HFFc6 (cell line): ENCODE data around the gene DPP3. TPM values are rescaled to one million over a fixed set of nuclear protein-coding genes. Genes with fewer than 3 reads are reported as not detected.
A peak's percentile ranks its signal among the peaks of the same experiment; 100 is the strongest.
"Not testable (repeated sequence)": the region's sequence is repeated elsewhere in the genome, so short reads cannot be mapped to it uniquely, and the experiment has no call there.

Source experiments
- DNase-seq: peaks from one replicate; pipeline ENCODE4 v3.0.0-alpha.2; 2018
- H3K27ac Mint-ChIP-seq: 2 replicates; pipeline ENCODE4 v1.8.0; 2020; ENCODE audit warnings: mild to moderate bottlenecking, mixed read lengths
- H3K27me3 Mint-ChIP-seq: 2 replicates; pipeline ENCODE4 v1.8.0; 2021; ENCODE audit warnings: mild to moderate bottlenecking, moderate library complexity, mixed read lengths; ENCODE audit not compliant: insufficient read depth
- H3K36me3 Mint-ChIP-seq: 2 replicates; pipeline ENCODE4 v1.8.0; 2021; ENCODE audit warnings: low read depth, mixed read lengths
- H3K4me1 Mint-ChIP-seq: 2 replicates; pipeline ENCODE4 v1.8.0; 2020; ENCODE audit warnings: low read depth, mixed read lengths
- H3K4me3 Mint-ChIP-seq: 2 replicates; pipeline ENCODE4 v1.8.0; 2020; ENCODE audit warnings: mild to moderate bottlenecking, moderate library complexity, mixed read lengths
- H3K9me3 Mint-ChIP-seq: 2 replicates; pipeline ENCODE4 v1.8.0; 2020; ENCODE audit warnings: mild to moderate bottlenecking, mixed read lengths
- long read RNA-seq: library from polyadenylated mRNA; unstranded; transcript quantifications from one replicate; pipeline ENCODE4 v2.0.0, GENCODE V29; 2019
- total RNA-seq, 6 experiments: library from RNA; stranded (reverse); fragmentation: NEBNext Ultra II Directional; extraction: Animal tissue kit (Norgen Biotek cat#: 25700); gene quantifications; 2 replicates in 1 of 6; 3 replicates in 5 of 6; pipeline ENCODE4 v1.2.3, GENCODE V29; 2021
- TF ChIP-seq, protein P1 (sequence below): fragments of 200-600 bp; sonication (generic); IDR thresholded peaks from 2 replicates; pipeline ENCODE4 v1.5.0; 2021; ENCODE audit warnings: antibody characterized with exemption, mild to moderate bottlenecking

Gene DPP3
- 10 to 100 TPM; 54.8 to 71.6 (median 58.2) TPM for total RNA-seq
- long read RNA-seq, transcript DPP3-211 (18 exons, 3,078 nt), result major isoform, 26 of 82 reads
- long read RNA-seq, transcript DPP3-209 (18 exons, 2,974 nt), result minor isoform, 25 of 82 reads
- long read RNA-seq, partial matches to known transcripts, result 17 of 82 reads
- long read RNA-seq, other reads (novel, unspliced or antisense), result 14 of 82 reads

DNA sequence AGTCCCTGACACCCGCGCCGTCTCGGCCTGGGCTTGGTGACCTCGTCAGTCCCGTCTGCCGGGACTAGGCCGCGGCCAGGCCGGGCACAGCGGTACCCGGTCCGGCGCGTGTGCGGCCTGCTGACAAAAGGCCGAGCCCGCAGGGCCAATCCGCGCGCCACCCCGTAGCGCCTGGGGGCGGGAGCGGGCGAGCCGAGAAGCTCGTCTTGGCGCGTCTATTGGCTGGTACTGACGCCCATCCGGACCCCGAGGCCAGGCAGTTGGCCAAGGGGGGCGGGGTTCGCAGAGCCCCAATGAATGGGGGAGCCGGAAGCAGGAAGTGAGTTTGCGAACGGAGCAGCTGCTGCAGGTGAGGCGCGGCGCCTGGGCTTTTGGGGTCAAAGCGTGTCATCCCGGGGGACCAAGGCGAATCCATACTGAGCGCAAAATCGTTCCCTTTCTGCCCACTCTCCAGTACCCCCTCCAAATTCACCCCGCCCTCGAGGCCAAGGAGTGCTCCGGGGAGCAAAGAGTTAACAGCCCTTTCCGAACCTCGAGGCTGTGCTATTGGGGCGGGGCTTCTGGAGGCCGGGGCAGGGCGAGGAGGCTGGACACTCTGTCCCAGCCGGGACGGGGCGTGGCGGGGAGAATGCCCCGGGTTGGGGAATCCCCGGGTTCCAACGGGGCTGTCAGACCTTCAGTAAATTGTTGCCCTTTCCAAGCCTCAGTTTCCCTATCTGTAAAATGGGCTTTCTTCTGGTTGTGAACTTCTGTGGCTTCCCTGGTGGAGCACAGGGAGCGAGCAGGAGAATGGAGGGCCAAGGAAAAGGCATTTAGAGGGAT is at the start of gene DPP3:
Gene DPP3 (plus strand): TSS at position 318 of the 822 bp plus-strand sequence. CDS start 1,767 bp downstream, outside the sequence.
- peak within 1 kb of the TSS; percentile 92 for H3K4me3 Mint-ChIP-seq

GRCh38 chr11:66431287-66431686 is 48.9 kb upstream of the DPP3 start:
- not testable (repeated sequence) for H3K27me3 Mint-ChIP-seq, DNase-seq, H3K9me3 Mint-ChIP-seq, H3K4me3 Mint-ChIP-seq, H3K4me1 Mint-ChIP-seq, H3K27ac Mint-ChIP-seq
- peaks cover 13% of the 10 kb centered on the region; the same call in 1 of the 2 replicates for H3K36me3 Mint-ChIP-seq

More for the DNA sequence above, at the start of gene DPP3:
- peak; percentile 97 for DNase-seq
- TF ChIP-seq, protein P1, sequence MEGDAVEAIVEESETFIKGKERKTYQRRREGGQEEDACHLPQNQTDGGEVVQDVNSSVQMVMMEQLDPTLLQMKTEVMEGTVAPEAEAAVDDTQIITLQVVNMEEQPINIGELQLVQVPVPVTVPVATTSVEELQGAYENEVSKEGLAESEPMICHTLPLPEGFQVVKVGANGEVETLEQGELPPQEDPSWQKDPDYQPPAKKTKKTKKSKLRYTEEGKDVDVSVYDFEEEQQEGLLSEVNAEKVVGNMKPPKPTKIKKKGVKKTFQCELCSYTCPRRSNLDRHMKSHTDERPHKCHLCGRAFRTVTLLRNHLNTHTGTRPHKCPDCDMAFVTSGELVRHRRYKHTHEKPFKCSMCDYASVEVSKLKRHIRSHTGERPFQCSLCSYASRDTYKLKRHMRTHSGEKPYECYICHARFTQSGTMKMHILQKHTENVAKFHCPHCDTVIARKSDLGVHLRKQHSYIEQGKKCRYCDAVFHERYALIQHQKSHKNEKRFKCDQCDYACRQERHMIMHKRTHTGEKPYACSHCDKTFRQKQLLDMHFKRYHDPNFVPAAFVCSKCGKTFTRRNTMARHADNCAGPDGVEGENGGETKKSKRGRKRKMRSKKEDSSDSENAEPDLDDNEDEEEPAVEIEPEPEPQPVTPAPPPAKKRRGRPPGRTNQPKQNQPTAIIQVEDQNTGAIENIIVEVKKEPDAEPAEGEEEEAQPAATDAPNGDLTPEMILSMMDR, result no peak
- Mint-ChIP-seq H3K4me1 (peaks cover 37% of the 10 kb centered on the region), H3K36me3 (0 out of 2 replicates have a peak, but pooled peaks cover 6% of the 10 kb centered on the region), H3K27ac (peak within 1 kb of the TSS; percentile 90), H3K27me3 (no peaks in the 10 kb centered on the region; the same call in 1 of the 2 replicates), H3K9me3 (no peaks in the 10 kb centered on the region)

- H3K4me3 Mint-ChIP-seq, H3K27ac Mint-ChIP-seq, DNase-seq, H3K9me3 Mint-ChIP-seq, H3K27me3 Mint-ChIP-seq, H3K4me1 Mint-ChIP-seq: not testable (repeated sequence)
- H3K36me3 Mint-ChIP-seq, result peaks cover 19% of the 10 kb centered on the region; the same call in 1 of the 2 replicates
Observed at GRCh38 chr11:66431871-66432329, 48.3 kb upstream of the DPP3 start.

DNA sequence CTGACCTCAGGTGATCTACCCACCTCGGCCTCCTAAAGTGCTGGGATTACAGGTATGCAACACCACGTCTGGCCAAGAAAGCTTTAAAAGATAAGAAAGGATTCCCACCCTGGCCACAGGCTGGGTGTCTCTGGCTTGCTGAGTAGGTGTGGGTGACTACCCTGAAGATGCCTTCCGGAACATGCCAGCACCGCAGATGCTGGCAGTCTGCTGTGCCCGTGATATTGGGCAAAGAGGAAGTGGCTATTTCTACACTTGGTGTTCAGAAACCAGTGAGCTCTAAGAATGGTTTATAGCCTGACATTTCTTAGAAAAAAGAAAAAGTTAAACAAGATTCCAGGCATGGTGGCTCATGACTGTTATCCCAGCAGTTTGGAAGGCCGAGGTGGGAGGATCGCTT is 47.6 kb upstream of the DPP3 start:
- Mint-ChIP-seq H3K4me3 (no peak overlapping the region), H3K27ac (no peak overlapping the region), H3K9me3 (no peaks in the 10 kb centered on the region), H3K27me3 (no peaks in the 10 kb centered on the region; the same call in 1 of the 2 replicates), H3K4me1 (peaks cover 16% of the 10 kb centered on the region), H3K36me3 (peaks cover 20% of the 10 kb centered on the region; the same call in 1 of the 2 replicates)
- DNase-seq, result no peak
- TF ChIP-seq, protein P1, result no peak

GRCh38 chr11:66437979-66438503 is 42.2 kb upstream of the DPP3 start:
- H3K4me1 Mint-ChIP-seq, result peaks cover 21% of the 10 kb centered on the region
- TF ChIP-seq, protein P1, result no peak
- peaks cover under 1% of the 10 kb centered on the region; the same call in 1 of the 2 replicates for H3K9me3 Mint-ChIP-seq
- peaks cover 19% of the 10 kb centered on the region; the same call in 1 of the 2 replicates for H3K36me3 Mint-ChIP-seq
- DNase-seq, result no peak
- peaks cover 4% of the 10 kb centered on the region; the same call in 1 of the 2 replicates for H3K27me3 Mint-ChIP-seq
- peak overlapping the region; percentile 97 for H3K27ac Mint-ChIP-seq
- H3K4me3 Mint-ChIP-seq, result peak overlapping the region; percentile 94
